Measurements from ENCODE around the gene TTC6. TPM values are rescaled to one million over a fixed set of nuclear protein-coding genes. Genes with fewer than 3 reads are reported as not detected.

The TTC6 gene
- total and polyA plus RNA-seq, 4 donors: 0.74 to 21.7 (median 3.6) TPM

- H3K9ac ChIP-seq (ENCODE audit: low read depth in 1 of 2, low read length in 2 of 2): no peak overlapping the region
- no peak overlapping the region for H3K27ac ChIP-seq (ENCODE audit: low read depth in 1 of 2, low read length in 2 of 2)
- H3K4me1 ChIP-seq (ENCODE audit: control insufficient read depth in 4 of 4, insufficient read depth in 4 of 4, low read length in 3 of 4): peaks cover 0 to 19% (median 15%) of the 10 kb centered on the region in 4 donors
- WGBS: 88% methylated on average over 7 of the region's 7 CpGs
- no peak for TF ChIP-seq JUND (IDR thresholded peaks at IDR 0.05)
- TF ChIP-seq HNF4A (conservative IDR thresholded peaks at IDR 0.05): peak; percentile 9 to 13
- no peaks in the 10 kb centered on the region for H3K9me3 ChIP-seq (ENCODE audit: control insufficient read depth in 4 of 4, low read length in 3 of 4)
- no peak for DNase-seq (ENCODE audit: low spot score)
- no peaks in the 10 kb centered on the region for H3K27me3 ChIP-seq (ENCODE audit: control insufficient read depth in 4 of 4, insufficient read depth in 4 of 4, low read length in 3 of 4)
- no peaks in the 10 kb centered on the region for H3K36me3 ChIP-seq (ENCODE audit: control insufficient read depth in 4 of 4, insufficient read depth in 3 of 4, low read depth in 1 of 4, low read length in 3 of 4)
- H3K4me3 ChIP-seq (ENCODE audit: low read depth in 1 of 3, low read length in 3 of 3): no peak overlapping the region
Measured at GRCh38 chr14:37569729-37570128, 25.7 kb upstream of the TTC6 start.

GRCh38 chr14:37571391-37571790, 24.0 kb upstream of the TTC6 start:
- WGBS: 90% methylated on average over 4 of the region's 4 CpGs
- no peak overlapping the region for H3K9ac ChIP-seq (ENCODE audit: low read depth in 1 of 2, low read length in 2 of 2)
- DNase-seq (ENCODE audit: low spot score): no peak
- H3K9me3 ChIP-seq (ENCODE audit: control insufficient read depth in 4 of 4, low read length in 3 of 4): no peaks in the 10 kb centered on the region
- peaks cover 0 to 10% (median 7%) of the 10 kb centered on the region in 4 donors for H3K4me1 ChIP-seq (ENCODE audit: control insufficient read depth in 4 of 4, insufficient read depth in 4 of 4, low read length in 3 of 4)
- no peak for TF ChIP-seq FOXA1 (IDR thresholded peaks at IDR 0.05)
- TF ChIP-seq JUND (IDR thresholded peaks at IDR 0.05): no peak
- TF ChIP-seq ATF3 (IDR thresholded peaks at IDR 0.05): no peak
- no peak for TF ChIP-seq SP1 (IDR thresholded peaks at IDR 0.05)
- no peak for TF ChIP-seq FOXA2 (IDR thresholded peaks at IDR 0.05)
- TF ChIP-seq CTCF (IDR thresholded peaks at IDR 0.05; ENCODE audit: low read depth, low read length, missing input control): no peak
- TF ChIP-seq RXRA (IDR thresholded peaks at IDR 0.05): no peak
- TF ChIP-seq TAF1 (conservative IDR thresholded peaks at IDR 0.05): no peak
- TF ChIP-seq HNF4A (conservative IDR thresholded peaks at IDR 0.05): no peak
- no peak for TF ChIP-seq YY1 (IDR thresholded peaks at IDR 0.05)
- no peaks in the 10 kb centered on the region for H3K36me3 ChIP-seq (ENCODE audit: control insufficient read depth in 4 of 4, insufficient read depth in 3 of 4, low read depth in 1 of 4, low read length in 3 of 4)
- H3K27ac ChIP-seq (ENCODE audit: low read depth in 1 of 2, low read length in 2 of 2): no peak overlapping the region
- H3K4me3 ChIP-seq (ENCODE audit: low read depth in 1 of 3, low read length in 3 of 3): no peak overlapping the region
- no peaks in the 10 kb centered on the region for H3K27me3 ChIP-seq (ENCODE audit: control insufficient read depth in 4 of 4, insufficient read depth in 4 of 4, low read length in 3 of 4)

GRCh38 chr14:37573356-37573755, 22.1 kb upstream of the TTC6 start:
- Histone ChIP-seq H3K27me3 (ENCODE audit: control insufficient read depth in 4 of 4, insufficient read depth in 4 of 4, low read length in 3 of 4) (no peaks in the 10 kb centered on the region), H3K4me1 (ENCODE audit: control insufficient read depth in 4 of 4, insufficient read depth in 4 of 4, low read length in 3 of 4) (no peaks in the 10 kb centered on the region), H3K27ac (ENCODE audit: low read depth in 1 of 2, low read length in 2 of 2) (no peak overlapping the region), H3K36me3 (ENCODE audit: control insufficient read depth in 4 of 4, insufficient read depth in 3 of 4, low read depth in 1 of 4, low read length in 3 of 4) (no peaks in the 10 kb centered on the region), H3K9ac (ENCODE audit: low read depth in 1 of 2, low read length in 2 of 2) (no peak overlapping the region), H3K9me3 (ENCODE audit: control insufficient read depth in 4 of 4, low read length in 3 of 4) (no peaks in the 10 kb centered on the region), H3K4me3 (ENCODE audit: low read depth in 1 of 3, low read length in 3 of 3) (no peak overlapping the region)
- WGBS: 90% methylated on average over 2 of the region's 2 CpGs
- no peak for DNase-seq (ENCODE audit: low spot score)
- TF ChIP-seq SP1 (IDR thresholded peaks at IDR 0.05) (no peak), EGR1 (IDR thresholded peaks at IDR 0.05; ENCODE audit: low read depth in 2 of 2) (no peak), FOXA1 (IDR thresholded peaks at IDR 0.05) (no peak), YY1 (IDR thresholded peaks at IDR 0.05) (no peak), ATF3 (IDR thresholded peaks at IDR 0.05) (no peak), HNF4A (conservative IDR thresholded peaks at IDR 0.05) (no peak), ZBTB33 (IDR thresholded peaks at IDR 0.05) (no peak), RAD21 (IDR thresholded peaks at IDR 0.05) (no peak), FOXA2 (IDR thresholded peaks at IDR 0.05) (no peak), CTCF (IDR thresholded peaks at IDR 0.05; ENCODE audit: low read depth, low read length, missing input control) (no peak), GABPA (IDR thresholded peaks at IDR 0.05 in 1 of 2, conservative IDR thresholded peaks at IDR 0.05 in 1 of 2) (no peak), MAX (IDR thresholded peaks at IDR 0.05) (no peak)

Measured in liver (tissue), 9 donors.